Measurements from ENCODE around the gene SUGCT. TPM values are rescaled to one million over a fixed set of nuclear protein-coding genes. Genes with fewer than 3 reads are reported as not detected.

The SUGCT gene
- total RNA-seq, 1 experiment from 2014 or later, result 9.9 TPM

DNA sequence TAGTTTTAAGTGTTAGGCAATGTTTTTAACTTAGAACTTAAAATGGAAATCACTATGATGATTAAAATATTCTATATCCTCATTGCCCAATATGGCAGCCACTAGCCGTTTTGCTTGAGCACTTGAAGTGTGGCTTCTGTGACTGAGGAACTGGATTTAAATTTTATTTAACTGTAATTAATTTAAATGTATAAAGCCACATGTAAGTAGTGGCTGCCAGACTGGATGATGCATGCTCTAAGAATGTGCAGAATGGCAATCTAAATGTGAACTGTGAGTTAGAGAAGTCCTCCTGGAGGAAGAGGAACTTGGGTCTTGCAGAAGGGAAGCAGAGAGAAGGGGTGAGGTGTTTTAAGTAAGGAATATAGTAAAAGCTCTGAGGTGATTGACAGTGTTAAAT is 451.4 kb downstream of the SUGCT start:
- ChIA-PET POLR2A (no interaction called here), CTCF (no interaction called here)
- Histone ChIP-seq H3K27me3 (replicated peaks; ENCODE audit: control insufficient read depth, insufficient read depth, low read length) (no peaks in the 10 kb centered on the region), H3K4me3 (ENCODE audit: low read depth, low read length) (no peak overlapping the region), H3K4me1 (no peaks in the 10 kb centered on the region), H3K36me3 (ENCODE audit: control insufficient read depth, insufficient read depth, low read length) (no peaks in the 10 kb centered on the region), H3K9me3 (no peaks in the 10 kb centered on the region)
- H3K9me3 Mint-ChIP-seq (ENCODE audit: unreplicated experiment), result no peaks in the 10 kb centered on the region
- no peak overlapping the region for H3K27ac Mint-ChIP-seq (ENCODE audit: unreplicated experiment)
- H3K4me3 Mint-ChIP-seq (ENCODE audit: unreplicated experiment), result no peak overlapping the region
- no peak for DNase-seq
- TF ChIP-seq, protein P1, sequence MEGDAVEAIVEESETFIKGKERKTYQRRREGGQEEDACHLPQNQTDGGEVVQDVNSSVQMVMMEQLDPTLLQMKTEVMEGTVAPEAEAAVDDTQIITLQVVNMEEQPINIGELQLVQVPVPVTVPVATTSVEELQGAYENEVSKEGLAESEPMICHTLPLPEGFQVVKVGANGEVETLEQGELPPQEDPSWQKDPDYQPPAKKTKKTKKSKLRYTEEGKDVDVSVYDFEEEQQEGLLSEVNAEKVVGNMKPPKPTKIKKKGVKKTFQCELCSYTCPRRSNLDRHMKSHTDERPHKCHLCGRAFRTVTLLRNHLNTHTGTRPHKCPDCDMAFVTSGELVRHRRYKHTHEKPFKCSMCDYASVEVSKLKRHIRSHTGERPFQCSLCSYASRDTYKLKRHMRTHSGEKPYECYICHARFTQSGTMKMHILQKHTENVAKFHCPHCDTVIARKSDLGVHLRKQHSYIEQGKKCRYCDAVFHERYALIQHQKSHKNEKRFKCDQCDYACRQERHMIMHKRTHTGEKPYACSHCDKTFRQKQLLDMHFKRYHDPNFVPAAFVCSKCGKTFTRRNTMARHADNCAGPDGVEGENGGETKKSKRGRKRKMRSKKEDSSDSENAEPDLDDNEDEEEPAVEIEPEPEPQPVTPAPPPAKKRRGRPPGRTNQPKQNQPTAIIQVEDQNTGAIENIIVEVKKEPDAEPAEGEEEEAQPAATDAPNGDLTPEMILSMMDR (IDR thresholded peaks at IDR 0.05; ENCODE audit: insufficient read depth in 1 of 2, low read depth in 1 of 2, low read length in 1 of 2, severe bottlenecking in 1 of 2, unreplicated experiment in 1 of 2), result no peak
- H3K27me3 Mint-ChIP-seq (ENCODE audit: insufficient read depth, unreplicated experiment), result no peaks in the 10 kb centered on the region
- H3K4me1 Mint-ChIP-seq (ENCODE audit: low read depth, unreplicated experiment), result no peaks in the 10 kb centered on the region
- no peaks in the 10 kb centered on the region for H3K36me3 Mint-ChIP-seq (ENCODE audit: insufficient read depth, unreplicated experiment)
- intact Hi-C loops (cut with micrococcal nuclease; ENCODE audit: unreplicated experiment), result no loop called here
- BruUV-seq (replicated peaks), result no TSS peak

DNA sequence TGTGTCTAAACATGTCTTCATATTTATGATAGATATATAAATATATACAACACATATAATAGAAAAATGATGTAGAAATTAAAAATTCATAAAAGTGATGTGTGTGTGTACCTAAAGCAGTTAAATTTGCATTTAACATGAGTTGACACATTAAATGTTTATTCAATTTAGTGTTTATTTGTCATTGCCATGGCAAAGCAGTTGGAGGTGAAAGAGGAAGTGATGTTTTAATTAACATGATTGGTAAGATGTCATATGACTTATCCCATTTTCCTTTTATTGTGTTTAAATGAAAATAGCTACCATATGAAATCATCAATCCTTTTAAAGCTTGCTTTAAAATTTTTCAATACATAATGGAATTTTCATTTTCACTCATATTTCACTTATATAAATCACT is 452.6 kb downstream of the SUGCT start:
- DNase-seq, result no peak
- no TSS peak for BruUV-seq (replicated peaks)
- H3K36me3 Mint-ChIP-seq (ENCODE audit: insufficient read depth, unreplicated experiment), result no peaks in the 10 kb centered on the region

DNA sequence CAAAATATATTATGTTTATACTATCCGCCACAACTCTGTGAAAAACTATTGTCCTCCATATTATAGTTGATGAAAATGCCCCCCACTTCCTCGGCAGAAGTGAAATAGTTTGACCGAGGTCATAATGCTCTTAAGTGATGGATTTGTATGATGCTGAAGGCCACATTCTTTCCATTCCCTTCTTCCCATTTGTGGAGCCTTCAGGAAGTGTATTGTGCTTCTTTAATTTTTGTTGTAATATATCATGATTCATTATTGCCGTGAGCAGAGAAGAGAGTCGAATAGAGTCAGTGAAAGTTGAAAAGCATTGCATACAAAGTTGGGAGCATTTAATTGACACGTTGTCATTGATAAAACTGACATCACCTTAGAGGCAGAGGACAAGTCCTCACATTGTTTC is 460.3 kb downstream of the SUGCT start:
- H3K36me3 ChIP-seq (ENCODE audit: control insufficient read depth, insufficient read depth, low read length), result no peaks in the 10 kb centered on the region
- Mint-ChIP-seq H3K27me3 (ENCODE audit: insufficient read depth, unreplicated experiment) (no peaks in the 10 kb centered on the region), H3K36me3 (ENCODE audit: insufficient read depth, unreplicated experiment) (no peaks in the 10 kb centered on the region), H3K4me1 (ENCODE audit: low read depth, unreplicated experiment) (no peaks in the 10 kb centered on the region), H3K4me3 (ENCODE audit: unreplicated experiment) (no peak overlapping the region), H3K9me3 (ENCODE audit: unreplicated experiment) (no peaks in the 10 kb centered on the region), H3K27ac (ENCODE audit: unreplicated experiment) (no peak overlapping the region)
- intact Hi-C loops (cut with micrococcal nuclease; ENCODE audit: unreplicated experiment), result no loop called here
- no peaks in the 10 kb centered on the region for H3K4me1 ChIP-seq
- TF ChIP-seq, protein P1 (IDR thresholded peaks at IDR 0.05; ENCODE audit: insufficient read depth in 1 of 2, low read depth in 1 of 2, low read length in 1 of 2, severe bottlenecking in 1 of 2, unreplicated experiment in 1 of 2), result no peak
- no TSS peak for BruUV-seq (replicated peaks)
- no peak for DNase-seq
- no peak overlapping the region for H3K4me3 ChIP-seq (ENCODE audit: low read depth, low read length)
- CTCF ChIA-PET, result no interaction called here
- H3K27me3 ChIP-seq (replicated peaks; ENCODE audit: control insufficient read depth, insufficient read depth, low read length), result no peaks in the 10 kb centered on the region
- no peaks in the 10 kb centered on the region for H3K9me3 ChIP-seq
- POLR2A ChIA-PET, result no interaction called here

More for the DNA sequence above, 452.6 kb downstream of the SUGCT start:
- Mint-ChIP-seq H3K9me3 (ENCODE audit: unreplicated experiment) (no peaks in the 10 kb centered on the region), H3K4me1 (ENCODE audit: low read depth, unreplicated experiment) (no peaks in the 10 kb centered on the region), H3K4me3 (ENCODE audit: unreplicated experiment) (no peak overlapping the region), H3K27ac (ENCODE audit: unreplicated experiment) (no peak overlapping the region), H3K27me3 (ENCODE audit: insufficient read depth, unreplicated experiment) (no peaks in the 10 kb centered on the region)
- intact Hi-C loops (cut with micrococcal nuclease; ENCODE audit: unreplicated experiment), result no loop called here
- TF ChIP-seq, protein P1 (IDR thresholded peaks at IDR 0.05; ENCODE audit: insufficient read depth in 1 of 2, low read depth in 1 of 2, low read length in 1 of 2, severe bottlenecking in 1 of 2, unreplicated experiment in 1 of 2), result no peak
- POLR2A ChIA-PET, result no interaction called here
- no peaks in the 10 kb centered on the region for H3K9me3 ChIP-seq
- CTCF ChIA-PET, result no interaction called here
- no peaks in the 10 kb centered on the region for H3K27me3 ChIP-seq (replicated peaks; ENCODE audit: control insufficient read depth, insufficient read depth, low read length)
- H3K36me3 ChIP-seq (ENCODE audit: control insufficient read depth, insufficient read depth, low read length), result no peaks in the 10 kb centered on the region
- H3K4me1 ChIP-seq, result no peaks in the 10 kb centered on the region
- no peak overlapping the region for H3K4me3 ChIP-seq (ENCODE audit: low read depth, low read length)
